ENCODE data around the gene UBE2QL1.

The UBE2QL1 gene

GRCh38 chr5:6466975-6467567 lies 18.4 kb downstream of the UBE2QL1 start:
- no peak for DNase-seq (ENCODE audit: low read depth)
- no peak for TF ChIP-seq CTCF (IDR thresholded peaks at IDR 0.05; ENCODE audit: insufficient read depth, low read depth, low read length, missing control alignments)
- H3K4me3 ChIP-seq (ENCODE audit: low read depth, low read length) = no peak overlapping the region

- no peak for DNase-seq (ENCODE audit: low read depth)
- H3K4me3 ChIP-seq (ENCODE audit: low read depth, low read length) = no peak overlapping the region
- no peak for TF ChIP-seq CTCF (IDR thresholded peaks at IDR 0.05; ENCODE audit: insufficient read depth, low read depth, low read length, missing control alignments)
Observed at GRCh38 chr5:6467591-6467990, 18.9 kb downstream of the UBE2QL1 start.

GRCh38 chr5:6468104-6468503 lies 19.4 kb downstream of the UBE2QL1 start:
- no peak for TF ChIP-seq CTCF (IDR thresholded peaks at IDR 0.05; ENCODE audit: insufficient read depth, low read depth, low read length, missing control alignments)
- DNase-seq (ENCODE audit: low read depth) = no peak
- H3K4me3 ChIP-seq (ENCODE audit: low read depth, low read length) = no peak overlapping the region

- no peak for DNase-seq (ENCODE audit: low read depth)
- no peak for TF ChIP-seq CTCF (IDR thresholded peaks at IDR 0.05; ENCODE audit: insufficient read depth, low read depth, low read length, missing control alignments)
- no peak overlapping the region for H3K4me3 ChIP-seq (ENCODE audit: low read depth, low read length)
Observed at GRCh38 chr5:6468870-6469269, 20.2 kb downstream of the UBE2QL1 start.

- DNase-seq (ENCODE audit: low read depth) = no peak
- TF ChIP-seq CTCF (IDR thresholded peaks at IDR 0.05; ENCODE audit: insufficient read depth, low read depth, low read length, missing control alignments) = no peak
- no peak overlapping the region for H3K4me3 ChIP-seq (ENCODE audit: low read depth, low read length)
Observed at GRCh38 chr5:6469836-6470235, 21.2 kb downstream of the UBE2QL1 start.

- H3K4me3 ChIP-seq (ENCODE audit: low read depth, low read length) = no peak overlapping the region
- no peak for TF ChIP-seq CTCF (IDR thresholded peaks at IDR 0.05; ENCODE audit: insufficient read depth, low read depth, low read length, missing control alignments)
- DNase-seq (ENCODE audit: low read depth) = no peak
Observed at GRCh38 chr5:6470672-6471071, 22.0 kb downstream of the UBE2QL1 start.

- TF ChIP-seq CTCF (IDR thresholded peaks at IDR 0.05; ENCODE audit: insufficient read depth, low read depth, low read length, missing control alignments) = no peak
- DNase-seq (ENCODE audit: low read depth) = no peak
Observed at GRCh38 chr5:6471252-6471651, 22.6 kb downstream of the UBE2QL1 start.

More at GRCh38 chr5:6471252-6471651, 22.6 kb downstream of the UBE2QL1 start:
- H3K4me3 ChIP-seq (ENCODE audit: low read depth, low read length) = no peak overlapping the region

All from GM12865 (cell line).